ENCODE measurements around the gene LRRC74B. TPM values are rescaled to one million over a fixed set of nuclear protein-coding genes. Genes with fewer than 3 reads are reported as not detected.
"Not testable (repeated sequence)": the region's sequence is repeated elsewhere in the genome, so short reads cannot be mapped to it uniquely, and the experiment has no call there.

Gene LRRC74B
- total RNA-seq, 4 donors from 2014 or later = not detected

GRCh38 chr22:21092797-21093554 is 47.2 kb downstream of the LRRC74B start:
- H3K9me3 ChIP-seq = no peaks in the 10 kb centered on the region
- in situ Hi-C loops (cut with MboI; ENCODE audit: low sequenced_read_pairs in 4 of 4) (loop anchor here in 1 of 4 donors (10.0 kb wide), 1 partner anchor 58 kb away; the partner anchor contains the start of gene SLC7A4), intact Hi-C loops (cut with DNase I; ENCODE audit: low total_unique reads) (no loop called here)
- TF ChIP-seq CTCF (IDR thresholded peaks at IDR 0.05 in 4 of 5, conservative IDR thresholded peaks at IDR 0.05 in 1 of 5) (no peak), POLR2A (IDR thresholded peaks at IDR 0.05) (no peak)
- no peak overlapping the region for H3K27ac ChIP-seq
- no peak for DNase-seq
- ATAC-seq = no peak
- peaks cover 0 to under 1% (median 0%) of the 10 kb centered on the region in 3 donors for H3K27me3 ChIP-seq
- H3K36me3 ChIP-seq = no peaks in the 10 kb centered on the region
- H3K4me1 ChIP-seq = no peaks in the 10 kb centered on the region
- no peak overlapping the region for H3K4me3 ChIP-seq

- H3K27me3 ChIP-seq; intact Hi-C loops (cut with DNase I; ENCODE audit: low total_unique reads); H3K9me3 ChIP-seq; H3K4me1 ChIP-seq; H3K27ac ChIP-seq; H3K4me3 ChIP-seq; DNase-seq; H3K36me3 ChIP-seq; ATAC-seq: not testable (repeated sequence)
- in situ Hi-C loops (cut with MboI; ENCODE audit: low sequenced_read_pairs in 4 of 4) = loop anchor here in 1 of 4 donors (10.0 kb wide), 1 partner anchor 59 kb away; the partner anchor contains the start of gene SLC7A4
These were observed 47.9 kb downstream of the LRRC74B start for GRCh38 chr22:21093555-21094137.

GRCh38 chr22:21094911-21095772 is 49.4 kb downstream of the LRRC74B start:
- Histone ChIP-seq H3K4me1 (no peaks in the 10 kb centered on the region), H3K4me3 (no peak overlapping the region), H3K9me3 (no peaks in the 10 kb centered on the region), H3K27me3 (peaks cover 0 to 2% (median 0%) of the 10 kb centered on the region in 3 donors), H3K36me3 (no peaks in the 10 kb centered on the region), H3K27ac (no peak overlapping the region)
- no peak for DNase-seq
- in situ Hi-C loops (cut with MboI; ENCODE audit: low sequenced_read_pairs in 4 of 4) = loop anchor here in 1 of 4 donors (10.0 kb wide), 1 partner anchor 60 kb away; the partner anchor contains the start of gene SLC7A4
- intact Hi-C loops (cut with DNase I; ENCODE audit: low total_unique reads) = no loop called here
- TF ChIP-seq POLR2A (IDR thresholded peaks at IDR 0.05) = no peak
- TF ChIP-seq CTCF (IDR thresholded peaks at IDR 0.05 in 4 of 5, conservative IDR thresholded peaks at IDR 0.05 in 1 of 5) = no peak
- ATAC-seq = no peak

- intact Hi-C loops (cut with DNase I; ENCODE audit: low total_unique reads) (no loop called here), in situ Hi-C loops (cut with MboI; ENCODE audit: low sequenced_read_pairs in 4 of 4) (loop anchor here in 1 of 4 donors (10.0 kb wide), 1 partner anchor 61 kb away; the partner anchor contains the start of gene SLC7A4)
- TF ChIP-seq POLR2A (IDR thresholded peaks at IDR 0.05) (no peak), CTCF (IDR thresholded peaks at IDR 0.05 in 4 of 5, conservative IDR thresholded peaks at IDR 0.05 in 1 of 5) (no peak)
- DNase-seq (no peak), ATAC-seq (no peak)
- no peak overlapping the region for H3K27ac ChIP-seq
- H3K36me3 ChIP-seq = no peaks in the 10 kb centered on the region
- H3K27me3 ChIP-seq = peaks cover 0 to 2% (median 1%) of the 10 kb centered on the region in 3 donors
- no peaks in the 10 kb centered on the region for H3K9me3 ChIP-seq
- H3K4me3 ChIP-seq = no peak overlapping the region
- H3K4me1 ChIP-seq = no peaks in the 10 kb centered on the region
These were observed 50.0 kb downstream of the LRRC74B start for GRCh38 chr22:21095773-21096107.

- in situ Hi-C loops (cut with MboI; ENCODE audit: low sequenced_read_pairs in 4 of 4) = loop anchor here in 1 of 4 donors (10.0 kb wide), 1 partner anchor 62 kb away; the partner anchor contains the start of gene SLC7A4
- H3K27me3 ChIP-seq; H3K4me3 ChIP-seq; H3K4me1 ChIP-seq; DNase-seq; H3K27ac ChIP-seq; ATAC-seq; H3K9me3 ChIP-seq; H3K36me3 ChIP-seq; intact Hi-C loops (cut with DNase I; ENCODE audit: low total_unique reads): not testable (repeated sequence)
These were observed 51.1 kb downstream of the LRRC74B start for GRCh38 chr22:21096878-21097277.
